ENCODE results near the gene SLC16A5. TPM values are rescaled to one million over a fixed set of nuclear protein-coding genes. Genes with fewer than 3 reads are reported as not detected.

The SLC16A5 gene
- total RNA-seq, 4 donors from 2014 or later, result 4.6 to 27.9 (median 7.7) TPM

DNA sequence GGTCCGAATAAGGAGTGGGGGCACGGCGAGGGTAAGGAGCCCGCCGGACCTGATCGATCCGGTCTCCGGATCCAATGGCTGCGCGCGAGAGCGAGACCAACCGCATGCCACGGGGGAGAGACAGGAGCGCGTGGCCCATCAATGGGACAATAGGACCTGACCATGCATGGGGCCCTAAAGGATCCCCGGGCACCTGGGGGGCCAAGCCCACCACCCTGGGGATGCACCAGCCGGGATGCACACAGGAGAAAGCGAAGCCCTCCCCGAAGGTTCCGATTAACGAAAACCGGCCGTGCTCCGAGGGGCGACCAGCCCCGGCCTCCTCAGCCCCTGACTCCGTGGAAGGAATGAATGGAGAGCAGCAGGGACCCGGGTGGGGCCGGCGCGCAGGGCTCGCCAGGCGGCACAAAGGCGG lies 66.0 kb downstream of the SLC16A5 start:
- Histone ChIP-seq H3K36me3 (peaks cover 0 to 6% (median 0%) of the 10 kb centered on the region in 3 donors), H3K27me3 (no peaks in the 10 kb centered on the region), H3K9me3 (no peaks in the 10 kb centered on the region), H3K27ac (peak overlapping the region in 2 of 4 donors; percentile 74 to 81), H3K4me3 (peak overlapping the region; percentile 40 to 88 (median 76)), H3K4me1 (peaks cover 0 to 19% (median 13%) of the 10 kb centered on the region in 4 donors)
- 0 to 2% methylated on average over 27 to 30 of the region's 35 CpGs for WGBS, 2 donors
- no peak for DNase-seq (ENCODE audit: low spot score in 2 of 2)
- TF ChIP-seq, protein P1, sequence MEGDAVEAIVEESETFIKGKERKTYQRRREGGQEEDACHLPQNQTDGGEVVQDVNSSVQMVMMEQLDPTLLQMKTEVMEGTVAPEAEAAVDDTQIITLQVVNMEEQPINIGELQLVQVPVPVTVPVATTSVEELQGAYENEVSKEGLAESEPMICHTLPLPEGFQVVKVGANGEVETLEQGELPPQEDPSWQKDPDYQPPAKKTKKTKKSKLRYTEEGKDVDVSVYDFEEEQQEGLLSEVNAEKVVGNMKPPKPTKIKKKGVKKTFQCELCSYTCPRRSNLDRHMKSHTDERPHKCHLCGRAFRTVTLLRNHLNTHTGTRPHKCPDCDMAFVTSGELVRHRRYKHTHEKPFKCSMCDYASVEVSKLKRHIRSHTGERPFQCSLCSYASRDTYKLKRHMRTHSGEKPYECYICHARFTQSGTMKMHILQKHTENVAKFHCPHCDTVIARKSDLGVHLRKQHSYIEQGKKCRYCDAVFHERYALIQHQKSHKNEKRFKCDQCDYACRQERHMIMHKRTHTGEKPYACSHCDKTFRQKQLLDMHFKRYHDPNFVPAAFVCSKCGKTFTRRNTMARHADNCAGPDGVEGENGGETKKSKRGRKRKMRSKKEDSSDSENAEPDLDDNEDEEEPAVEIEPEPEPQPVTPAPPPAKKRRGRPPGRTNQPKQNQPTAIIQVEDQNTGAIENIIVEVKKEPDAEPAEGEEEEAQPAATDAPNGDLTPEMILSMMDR (IDR thresholded peaks at IDR 0.05), result no peak
- no peak for TF ChIP-seq EP300 (IDR thresholded peaks at IDR 0.05)
- no peak for TF ChIP-seq POLR2A (IDR thresholded peaks at IDR 0.05)

DNA sequence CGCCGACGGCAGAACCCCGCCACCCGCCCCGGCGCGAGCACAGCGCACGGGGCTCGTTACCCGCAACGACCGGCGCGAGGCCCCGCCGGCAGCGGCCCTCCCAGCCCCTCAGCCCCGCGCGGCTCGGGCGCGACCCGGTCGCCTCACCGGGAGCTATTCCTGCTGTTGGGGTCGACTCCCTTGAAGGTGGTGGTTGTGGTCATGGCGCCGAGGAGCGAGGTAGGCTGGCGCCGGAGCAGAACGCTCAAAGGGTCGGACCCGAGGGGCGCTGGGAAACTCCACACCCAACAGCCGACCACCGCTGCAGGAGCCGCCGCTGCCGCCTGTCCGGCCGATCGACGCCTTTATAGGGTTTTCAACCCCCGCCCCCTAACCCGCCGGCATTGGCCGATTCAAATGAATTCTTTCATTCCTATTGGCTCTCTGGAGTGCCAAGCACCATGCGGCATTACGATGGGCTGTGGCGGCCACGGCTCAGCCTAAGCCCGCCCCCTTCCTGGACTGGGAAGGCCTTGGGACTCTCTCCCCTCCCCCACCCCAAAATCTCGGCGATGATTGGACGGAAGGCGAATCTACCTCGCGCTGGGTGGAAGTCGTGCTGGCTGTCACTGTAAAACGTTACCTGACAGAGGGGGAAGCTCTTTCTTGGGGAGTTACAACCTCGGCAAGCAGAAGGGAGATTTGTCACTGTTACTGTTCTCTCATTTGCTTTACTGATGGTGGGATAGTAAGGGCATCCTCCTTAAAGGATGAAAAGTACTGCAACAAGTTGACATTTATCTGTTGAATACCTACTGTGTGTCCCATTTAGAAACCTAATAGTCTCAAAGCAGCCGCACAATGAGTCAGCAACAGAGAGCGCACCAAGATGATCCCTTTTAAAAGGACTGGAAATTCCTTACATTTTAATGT lies 66.7 kb downstream of the SLC16A5 start, which contains the start of gene JPT1:
JPT1 (minus strand) TSS at position 318 of the 912 bp plus-strand sequence; CDS start at position 203, 115 bp downstream.
- WGBS, 2 donors, result 5 to 7% methylated on average over 17 to 28 of the region's 67 CpGs
- H3K36me3 ChIP-seq, result peaks cover 0 to 6% (median 0%) of the 10 kb centered on the region in 3 donors
- peaks cover 0 to 19% (median 13%) of the 10 kb centered on the region in 4 donors for H3K4me1 ChIP-seq
- H3K4me3 ChIP-seq, result peak within 1 kb of the TSS; percentile 40 to 88 (median 76)
- peak within 1 kb of the TSS in 3 of 4 donors; percentile 39 to 81 (median 74) for H3K27ac ChIP-seq
- peak; percentile 96 to 97 for DNase-seq (ENCODE audit: low spot score in 2 of 2)
- TF ChIP-seq, protein P1 (IDR thresholded peaks at IDR 0.05), result peak in 1 of 5 experiments; percentile 36
- TF ChIP-seq EP300 (IDR thresholded peaks at IDR 0.05) (peak; percentile 70 to 98), POLR2A (IDR thresholded peaks at IDR 0.05) (peak; percentile 97 to 98)
- H3K27me3 ChIP-seq, result no peaks in the 10 kb centered on the region
- H3K9me3 ChIP-seq, result no peaks in the 10 kb centered on the region

DNA sequence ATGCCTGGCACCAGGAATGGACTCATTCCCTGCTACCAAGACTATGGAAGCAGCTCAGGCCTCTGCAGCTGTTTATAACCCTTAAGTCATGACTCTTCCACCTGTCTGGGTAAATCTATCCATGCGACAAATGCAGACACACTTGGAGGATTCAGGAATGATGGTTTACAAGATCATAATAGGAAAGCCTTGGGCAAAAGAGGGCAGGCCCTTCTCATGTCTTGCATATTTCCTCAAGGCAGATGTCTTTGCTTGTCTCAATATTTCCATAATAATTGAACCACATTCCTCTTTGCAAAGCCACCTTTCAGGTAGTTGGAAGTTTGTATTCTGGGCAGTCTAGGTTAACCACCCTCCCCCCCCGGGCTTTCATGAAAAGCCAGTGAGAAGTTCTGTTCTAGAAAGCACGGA lies 67.4 kb downstream of the SLC16A5 start:
- 90 to 92% methylated on average over 3 of the region's 3 CpGs for WGBS, 2 donors
- H3K36me3 ChIP-seq, result peaks cover 0 to 10% (median 0%) of the 10 kb centered on the region in 3 donors

More for the DNA sequence above, 67.4 kb downstream of the SLC16A5 start:
- Histone ChIP-seq H3K4me3 (no peak overlapping the region), H3K4me1 (peaks cover 0 to 19% (median 13%) of the 10 kb centered on the region in 4 donors), H3K27me3 (no peaks in the 10 kb centered on the region), H3K9me3 (no peaks in the 10 kb centered on the region), H3K27ac (peak overlapping the region in 2 of 4 donors; percentile 45 to 74)
- no peak for DNase-seq (ENCODE audit: low spot score in 2 of 2)
- TF ChIP-seq, protein P1 (IDR thresholded peaks at IDR 0.05), result no peak
- TF ChIP-seq POLR2A (IDR thresholded peaks at IDR 0.05) (no peak), EP300 (IDR thresholded peaks at IDR 0.05) (no peak)

Small RNAs within 50 kb of the gene (small RNA-seq; reads per million reads assigned to genes)
- not detected for gene AC111186.1
- not detected for gene RF00019
- gene RN7SL573P, result not detected

Other genes starting within 250 kb of the SLC16A5 start
- 1 to 10 TPM in 1 of 4 donors, under 1 TPM in 3; 0.22 to 3.6 (median 0.50) TPM for gene GRIN2C, start 228.1 kb upstream of the SLC16A5 start, total RNA-seq
- 10 to 100 TPM in 1 of 4 donors, 1 to 10 TPM in 3; 3.9 to 12.1 (median 8.8) TPM for gene FDXR, start 215.0 kb upstream of the SLC16A5 start, total RNA-seq
- gene FADS6, start 194.3 kb upstream of the SLC16A5 start, total RNA-seq, result not detected
- under 1 TPM in 1 of 4 donors, not detected in 3; 0.87 TPM for gene USH1G, start 164.7 kb upstream of the SLC16A5 start, total RNA-seq
- not detected for gene OTOP2, start 163.7 kb upstream of the SLC16A5 start, total RNA-seq
- gene OTOP3, start 152.1 kb upstream of the SLC16A5 start, total RNA-seq, result not detected
- gene HID1, start 115.2 kb upstream of the SLC16A5 start, total RNA-seq, result 10 to 100 TPM in 1 of 4 donors, 1 to 10 TPM in 3; 5.7 to 11.6 (median 8.9) TPM
- 10 to 100 TPM; 10.7 to 19.2 (median 13.9) TPM for gene CDR2L, start 100.3 kb upstream of the SLC16A5 start, total RNA-seq
- gene MRPL58, start 75.3 kb upstream of the SLC16A5 start, total RNA-seq, result 10 to 100 TPM; 32.1 to 51.9 (median 46.0) TPM
- gene ATP5PD, start 41.0 kb upstream of the SLC16A5 start, total RNA-seq, result 100 to 1,000 TPM; 171 to 241 (median 220) TPM
- gene KCTD2, start 40.7 kb upstream of the SLC16A5 start, total RNA-seq, result 10 to 100 TPM; 24.9 to 33.5 (median 32.6) TPM
- gene ARMC7, start 22.0 kb downstream of the SLC16A5 start, total RNA-seq, result 10 to 100 TPM in 1 of 4 donors, 1 to 10 TPM in 3; 4.2 to 12.0 (median 8.3) TPM
- 100 to 1,000 TPM; 137 to 194 (median 166) TPM for gene NT5C, start 43.8 kb downstream of the SLC16A5 start, total RNA-seq
- 10 to 100 TPM; 13.5 to 53.4 (median 32.4) TPM for gene JPT1, start 66.6 kb downstream of the SLC16A5 start, total RNA-seq
- 10 to 100 TPM; 38.1 to 62.9 (median 59.8) TPM for gene SUMO2, start 95.0 kb downstream of the SLC16A5 start, total RNA-seq
- gene NUP85, start 117.7 kb downstream of the SLC16A5 start, total RNA-seq, result 10 to 100 TPM; 38.1 to 68.6 (median 53.2) TPM
- gene GGA3, start 173.7 kb downstream of the SLC16A5 start, total RNA-seq, result 10 to 100 TPM; 45.5 to 66.0 (median 56.6) TPM
- gene MRPS7, start 173.9 kb downstream of the SLC16A5 start, total RNA-seq, result 10 to 100 TPM; 31.2 to 36.6 (median 33.6) TPM
- 10 to 100 TPM; 18.4 to 53.1 (median 41.0) TPM for gene MIF4GD, start 183.3 kb downstream of the SLC16A5 start, total RNA-seq
- 10 to 100 TPM; 16.7 to 23.1 (median 20.1) TPM for gene SLC25A19, start 201.5 kb downstream of the SLC16A5 start, total RNA-seq